D721Med (cell line): ENCODE data around the gene CLIP1.
"Not testable (repeated sequence)": the region's sequence is repeated elsewhere in the genome, so short reads cannot be mapped to it uniquely, and the experiment has no call there.

Experiments
- DNase-seq: peaks from one replicate; pipeline ENCODE4 v3.0.0; 2011; ENCODE audit warnings: low spot score; ENCODE audit not compliant: insufficient read length
- FAIRE-seq: peaks from 2 replicates; lab custom pipeline; 2011; peaks lifted over from hg19 to GRCh38; lab: Jason Lieb, UNC
- CTCF ChIP-seq: IDR thresholded peaks from 2 replicates; pipeline ENCODE4 v1.5.1; 2012; ENCODE audit warnings: mild to moderate bottlenecking, control low read depth; ENCODE audit not compliant: insufficient read depth; ENCODE audit errors: missing control alignments

The CLIP1 gene

GRCh38 chr12:122422730-122423257 lies 325 bp upstream of the CLIP1 start:
- FAIRE-seq = no peak
- no peak for DNase-seq
- TF ChIP-seq CTCF = no peak

DNA sequence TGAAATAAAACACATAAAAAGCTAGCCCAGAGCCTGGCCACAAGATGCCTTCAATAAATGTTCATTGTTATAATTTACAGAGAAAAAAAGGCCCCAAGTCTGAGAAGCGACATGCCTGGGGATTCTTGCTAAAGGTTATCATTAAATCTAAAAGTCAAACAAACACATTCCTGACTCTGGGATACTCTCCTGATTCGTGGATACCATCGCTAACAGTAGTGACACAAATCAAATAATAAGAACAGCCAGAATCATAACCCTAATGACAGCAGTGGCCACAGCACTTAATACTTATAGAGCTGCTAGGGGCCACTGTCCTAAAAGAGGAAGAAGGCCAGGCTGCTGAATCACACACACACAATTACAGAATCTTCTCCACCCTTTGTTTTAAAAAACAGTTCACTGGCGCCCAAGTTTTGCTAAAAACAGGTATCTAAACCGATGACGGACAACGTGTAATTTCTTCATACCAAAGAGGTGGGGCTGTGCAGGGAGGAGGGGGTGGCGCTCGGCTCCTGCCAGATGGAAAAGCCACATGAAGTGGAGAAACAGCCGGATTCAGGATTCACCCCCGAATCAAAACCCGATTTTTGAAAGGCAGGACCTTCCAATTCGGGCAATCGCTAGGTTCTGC lies 1.2 kb downstream of the CLIP1 start:
- DNase-seq (no peak), FAIRE-seq (no peak)
- TF ChIP-seq CTCF = no peak

DNA sequence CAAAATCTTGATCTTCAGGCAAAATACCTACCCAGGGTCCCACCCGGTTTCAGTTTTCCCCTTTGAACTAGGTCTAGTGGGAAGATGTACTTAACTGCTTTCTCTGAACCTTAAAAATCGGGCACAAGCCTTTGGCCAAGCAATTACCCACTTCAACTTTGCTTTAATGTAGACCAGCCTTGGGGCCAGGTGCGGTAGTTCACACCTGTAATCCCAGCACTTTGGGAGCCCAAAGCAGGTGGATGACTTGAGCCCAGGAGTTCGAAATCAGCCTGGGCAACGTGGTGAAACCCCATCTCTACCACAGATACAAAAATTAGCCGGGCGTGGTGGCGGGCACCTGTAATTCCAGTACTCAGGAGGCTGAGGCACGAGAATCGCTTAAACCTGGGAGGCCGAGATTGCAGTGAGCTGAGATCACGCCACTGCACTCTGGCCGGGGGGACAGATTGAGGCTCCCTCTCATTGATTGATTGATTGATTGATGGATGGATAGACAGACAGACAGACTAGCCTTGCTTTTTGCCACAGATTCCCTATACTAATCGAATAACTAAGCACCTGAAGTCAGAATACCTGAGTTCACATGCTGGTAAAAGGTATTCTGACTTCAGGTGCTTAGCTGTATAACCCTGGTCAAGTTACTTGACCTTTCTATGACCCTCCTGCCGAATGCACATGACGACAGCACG lies 1.9 kb downstream of the CLIP1 start:
- FAIRE-seq (no peak), DNase-seq (no peak)
- no peak for TF ChIP-seq CTCF

DNA sequence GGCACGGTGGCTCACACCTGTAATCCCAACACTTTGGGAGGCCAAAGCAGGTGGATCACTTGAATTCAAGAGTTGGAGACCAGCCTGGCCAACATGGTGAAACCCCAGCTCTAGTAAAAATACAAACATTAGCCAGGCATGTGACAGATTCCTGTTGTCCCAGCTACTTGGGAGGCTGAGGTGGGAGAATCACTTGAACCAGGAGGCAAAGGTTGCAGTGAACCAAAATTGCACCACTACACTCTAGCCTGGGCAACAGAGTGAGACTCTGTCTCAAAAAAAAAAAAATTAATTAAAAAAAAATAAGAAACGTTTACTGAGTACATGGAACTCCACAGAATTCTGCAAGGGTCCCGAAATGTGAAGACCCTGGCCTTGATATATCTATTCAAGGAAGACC lies 3.4 kb downstream of the CLIP1 start:
- not testable (repeated sequence) for DNase-seq, FAIRE-seq

DNA sequence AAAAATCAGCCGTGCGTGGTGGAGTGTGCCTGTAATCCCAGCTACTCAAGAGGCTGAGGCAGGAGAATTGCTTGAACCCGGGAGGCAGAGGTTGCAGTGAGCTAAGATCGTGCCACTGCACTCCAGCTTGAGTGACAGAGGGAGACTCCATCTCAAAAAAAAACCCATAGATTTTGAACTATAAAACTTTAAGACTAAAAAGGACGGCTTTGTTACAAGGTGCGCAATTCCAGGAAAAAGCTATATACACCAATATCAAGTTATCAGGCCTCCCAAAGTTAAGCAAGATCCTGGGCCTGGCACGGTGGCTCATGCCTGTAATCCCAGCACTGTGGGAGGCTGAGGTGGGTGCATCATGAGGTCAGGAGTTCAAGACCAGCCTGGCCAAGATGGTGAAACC lies 6.8 kb downstream of the CLIP1 start:
- DNase-seq, FAIRE-seq: not testable (repeated sequence)

DNA sequence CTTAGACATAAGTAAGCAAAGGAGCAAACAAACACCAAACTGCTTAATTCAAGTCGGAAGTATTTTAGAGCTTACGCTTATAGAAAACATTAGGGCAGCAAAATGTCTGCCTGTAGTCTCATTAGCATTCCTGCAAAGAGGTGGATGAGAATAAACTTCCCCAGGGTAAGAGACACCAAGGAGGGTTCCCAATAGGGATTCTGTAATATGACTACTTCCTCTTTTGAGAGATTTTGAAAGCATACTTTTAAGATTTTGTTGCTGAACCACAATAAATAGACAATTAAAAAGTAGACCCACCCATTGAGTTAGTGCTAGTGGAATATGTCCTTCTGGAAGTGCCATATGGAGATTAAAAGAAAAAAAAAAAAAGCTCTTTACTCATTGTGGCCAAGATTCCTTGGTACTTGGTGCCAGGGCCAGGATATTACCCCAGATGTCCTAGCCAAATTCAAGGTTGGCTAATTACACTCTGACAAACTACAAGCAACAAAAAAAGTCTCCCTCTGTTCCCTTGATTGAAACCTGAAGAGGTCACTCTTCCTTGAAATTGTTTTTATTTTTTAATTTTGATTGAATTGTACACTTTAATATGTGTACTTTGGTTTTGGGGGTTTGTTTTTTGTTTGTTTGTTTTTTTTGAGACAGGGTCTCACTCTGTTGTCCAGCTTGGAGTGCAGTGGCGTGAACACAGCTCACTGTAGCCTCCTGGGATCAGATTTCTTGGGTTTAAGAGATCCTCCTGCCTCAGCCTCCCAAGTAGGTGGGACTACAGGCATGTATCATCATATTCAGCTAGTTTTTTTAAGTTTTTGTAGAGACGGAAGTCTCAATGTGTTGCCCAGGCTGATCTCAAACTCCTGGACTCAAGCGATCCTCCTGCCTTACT lies 8.7 kb downstream of the CLIP1 start:
- FAIRE-seq = no peak
- no peak for TF ChIP-seq CTCF
- DNase-seq = no peak

- no peak for TF ChIP-seq CTCF
- no peak for FAIRE-seq
- DNase-seq = no peak
These were observed 9.5 kb downstream of the CLIP1 start for GRCh38 chr12:122412851-122413433.
